ENCODE data around the gene OMA1. TPM values are rescaled to one million over a fixed set of nuclear protein-coding genes. Genes with fewer than 3 reads are reported as not detected.

The OMA1 gene
- total and polyA plus RNA-seq, 10 of the 15 experiments (the other 5 are each of a cell fraction or from before 2014, with no cell fraction given) = 23.6 to 67.1 (median 47.1) TPM

DNA sequence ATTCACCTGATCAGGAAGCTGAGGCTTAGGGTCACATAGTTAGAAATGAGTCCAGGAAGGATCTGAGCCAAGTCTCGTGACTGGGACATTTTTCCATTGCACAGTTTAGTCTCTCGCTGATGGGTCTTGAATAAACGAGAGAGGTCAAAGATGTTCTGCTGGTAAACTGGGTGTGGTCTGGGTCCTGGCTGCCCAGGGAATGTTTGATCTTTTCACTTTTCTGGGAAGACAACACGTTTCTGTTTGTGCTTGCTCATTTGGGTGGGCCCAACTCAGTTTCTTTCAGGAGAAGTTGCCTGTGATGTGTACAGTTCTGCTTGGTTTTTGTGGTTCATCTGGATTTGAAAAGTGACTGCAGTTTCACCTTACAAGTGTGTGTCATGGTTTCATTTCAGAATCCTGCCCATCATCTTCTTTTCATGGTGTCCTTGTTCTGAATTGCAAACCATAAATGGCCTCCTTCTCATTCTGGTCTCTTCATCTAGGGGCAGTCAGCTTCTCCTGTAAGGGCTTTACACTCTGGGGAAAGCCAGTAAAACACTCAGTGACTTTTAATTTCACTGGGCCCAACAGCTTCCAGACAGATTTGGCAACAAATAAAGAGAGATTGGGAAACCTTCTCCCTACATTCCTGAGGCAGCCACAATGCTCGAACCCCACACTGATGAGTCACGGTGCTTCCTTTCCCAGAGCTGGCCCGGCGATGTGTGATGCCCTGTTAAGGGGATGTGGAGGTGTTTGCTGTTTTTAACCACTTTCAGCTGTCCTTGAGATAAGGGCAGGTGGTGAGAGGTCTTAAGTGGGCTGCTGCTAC is 37.8 kb upstream of the OMA1 start (continued):
- TF ChIP-seq ZNF384 (IDR thresholded peaks at IDR 0.05; ENCODE audit: borderline replicate concordance, low read depth, low read length) = no peak
- TF ChIP-seq TCF7 (IDR thresholded peaks at IDR 0.05; ENCODE audit: borderline replicate concordance) = no peak
- TF ChIP-seq, protein P1, sequence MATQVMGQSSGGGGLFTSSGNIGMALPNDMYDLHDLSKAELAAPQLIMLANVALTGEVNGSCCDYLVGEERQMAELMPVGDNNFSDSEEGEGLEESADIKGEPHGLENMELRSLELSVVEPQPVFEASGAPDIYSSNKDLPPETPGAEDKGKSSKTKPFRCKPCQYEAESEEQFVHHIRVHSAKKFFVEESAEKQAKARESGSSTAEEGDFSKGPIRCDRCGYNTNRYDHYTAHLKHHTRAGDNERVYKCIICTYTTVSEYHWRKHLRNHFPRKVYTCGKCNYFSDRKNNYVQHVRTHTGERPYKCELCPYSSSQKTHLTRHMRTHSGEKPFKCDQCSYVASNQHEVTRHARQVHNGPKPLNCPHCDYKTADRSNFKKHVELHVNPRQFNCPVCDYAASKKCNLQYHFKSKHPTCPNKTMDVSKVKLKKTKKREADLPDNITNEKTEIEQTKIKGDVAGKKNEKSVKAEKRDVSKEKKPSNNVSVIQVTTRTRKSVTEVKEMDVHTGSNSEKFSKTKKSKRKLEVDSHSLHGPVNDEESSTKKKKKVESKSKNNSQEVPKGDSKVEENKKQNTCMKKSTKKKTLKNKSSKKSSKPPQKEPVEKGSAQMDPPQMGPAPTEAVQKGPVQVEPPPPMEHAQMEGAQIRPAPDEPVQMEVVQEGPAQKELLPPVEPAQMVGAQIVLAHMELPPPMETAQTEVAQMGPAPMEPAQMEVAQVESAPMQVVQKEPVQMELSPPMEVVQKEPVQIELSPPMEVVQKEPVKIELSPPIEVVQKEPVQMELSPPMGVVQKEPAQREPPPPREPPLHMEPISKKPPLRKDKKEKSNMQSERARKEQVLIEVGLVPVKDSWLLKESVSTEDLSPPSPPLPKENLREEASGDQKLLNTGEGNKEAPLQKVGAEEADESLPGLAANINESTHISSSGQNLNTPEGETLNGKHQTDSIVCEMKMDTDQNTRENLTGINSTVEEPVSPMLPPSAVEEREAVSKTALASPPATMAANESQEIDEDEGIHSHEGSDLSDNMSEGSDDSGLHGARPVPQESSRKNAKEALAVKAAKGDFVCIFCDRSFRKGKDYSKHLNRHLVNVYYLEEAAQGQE (IDR thresholded peaks at IDR 0.05; ENCODE audit: low read depth, low read length) = no peak
- TF ChIP-seq, protein P2, sequence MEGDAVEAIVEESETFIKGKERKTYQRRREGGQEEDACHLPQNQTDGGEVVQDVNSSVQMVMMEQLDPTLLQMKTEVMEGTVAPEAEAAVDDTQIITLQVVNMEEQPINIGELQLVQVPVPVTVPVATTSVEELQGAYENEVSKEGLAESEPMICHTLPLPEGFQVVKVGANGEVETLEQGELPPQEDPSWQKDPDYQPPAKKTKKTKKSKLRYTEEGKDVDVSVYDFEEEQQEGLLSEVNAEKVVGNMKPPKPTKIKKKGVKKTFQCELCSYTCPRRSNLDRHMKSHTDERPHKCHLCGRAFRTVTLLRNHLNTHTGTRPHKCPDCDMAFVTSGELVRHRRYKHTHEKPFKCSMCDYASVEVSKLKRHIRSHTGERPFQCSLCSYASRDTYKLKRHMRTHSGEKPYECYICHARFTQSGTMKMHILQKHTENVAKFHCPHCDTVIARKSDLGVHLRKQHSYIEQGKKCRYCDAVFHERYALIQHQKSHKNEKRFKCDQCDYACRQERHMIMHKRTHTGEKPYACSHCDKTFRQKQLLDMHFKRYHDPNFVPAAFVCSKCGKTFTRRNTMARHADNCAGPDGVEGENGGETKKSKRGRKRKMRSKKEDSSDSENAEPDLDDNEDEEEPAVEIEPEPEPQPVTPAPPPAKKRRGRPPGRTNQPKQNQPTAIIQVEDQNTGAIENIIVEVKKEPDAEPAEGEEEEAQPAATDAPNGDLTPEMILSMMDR (IDR thresholded peaks at IDR 0.05 in 2 of 3, conservative IDR thresholded peaks at IDR 0.05 in 1 of 3; ENCODE audit: control insufficient read depth in 2 of 3, extremely low read depth in 1 of 3, insufficient read depth in 1 of 3, low read depth in 3 of 3, low read length in 3 of 3) = no peak
- no peak for TF ChIP-seq NR2C1 (IDR thresholded peaks at IDR 0.05)
- no peak for TF ChIP-seq KDM1A (IDR thresholded peaks at IDR 0.05; ENCODE audit: borderline replicate concordance)
- TF ChIP-seq MYC (IDR thresholded peaks at IDR 0.05; ENCODE audit: insufficient read depth, insufficient read length, insufficient replicate concordance, low read length, severe bottlenecking) = no peak
- TF ChIP-seq BHLHE40 (IDR thresholded peaks at IDR 0.05; ENCODE audit: borderline replicate concordance in 1 of 2, low read depth in 2 of 2, low read length in 1 of 2) = peak in 1 of 2 experiments; percentile 52; a peak in 2 of 4 replicates
- TF ChIP-seq GATAD2B (conservative IDR thresholded peaks at IDR 0.05; ENCODE audit: low read depth) = no peak
- TF ChIP-seq, protein P3, sequence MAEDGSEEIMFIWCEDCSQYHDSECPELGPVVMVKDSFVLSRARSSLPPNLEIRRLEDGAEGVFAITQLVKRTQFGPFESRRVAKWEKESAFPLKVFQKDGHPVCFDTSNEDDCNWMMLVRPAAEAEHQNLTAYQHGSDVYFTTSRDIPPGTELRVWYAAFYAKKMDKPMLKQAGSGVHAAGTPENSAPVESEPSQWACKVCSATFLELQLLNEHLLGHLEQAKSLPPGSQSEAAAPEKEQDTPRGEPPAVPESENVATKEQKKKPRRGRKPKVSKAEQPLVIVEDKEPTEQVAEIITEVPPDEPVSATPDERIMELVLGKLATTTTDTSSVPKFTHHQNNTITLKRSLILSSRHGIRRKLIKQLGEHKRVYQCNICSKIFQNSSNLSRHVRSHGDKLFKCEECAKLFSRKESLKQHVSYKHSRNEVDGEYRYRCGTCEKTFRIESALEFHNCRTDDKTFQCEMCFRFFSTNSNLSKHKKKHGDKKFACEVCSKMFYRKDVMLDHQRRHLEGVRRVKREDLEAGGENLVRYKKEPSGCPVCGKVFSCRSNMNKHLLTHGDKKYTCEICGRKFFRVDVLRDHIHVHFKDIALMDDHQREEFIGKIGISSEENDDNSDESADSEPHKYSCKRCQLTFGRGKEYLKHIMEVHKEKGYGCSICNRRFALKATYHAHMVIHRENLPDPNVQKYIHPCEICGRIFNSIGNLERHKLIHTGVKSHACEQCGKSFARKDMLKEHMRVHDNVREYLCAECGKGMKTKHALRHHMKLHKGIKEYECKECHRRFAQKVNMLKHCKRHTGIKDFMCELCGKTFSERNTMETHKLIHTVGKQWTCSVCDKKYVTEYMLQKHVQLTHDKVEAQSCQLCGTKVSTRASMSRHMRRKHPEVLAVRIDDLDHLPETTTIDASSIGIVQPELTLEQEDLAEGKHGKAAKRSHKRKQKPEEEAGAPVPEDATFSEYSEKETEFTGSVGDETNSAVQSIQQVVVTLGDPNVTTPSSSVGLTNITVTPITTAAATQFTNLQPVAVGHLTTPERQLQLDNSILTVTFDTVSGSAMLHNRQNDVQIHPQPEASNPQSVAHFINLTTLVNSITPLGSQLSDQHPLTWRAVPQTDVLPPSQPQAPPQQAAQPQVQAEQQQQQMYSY (CRISPR knock-in tag; IDR thresholded peaks at IDR 0.05) = no peak
- TF ChIP-seq SREBF1 (IDR thresholded peaks at IDR 0.05; ENCODE audit: low read length) = no peak
- TF ChIP-seq POLR2A (IDR thresholded peaks at IDR 0.05; ENCODE audit: low read depth, low read length) = no peak
- peak; percentile 48; the same call in 1 of the 2 replicates for TF ChIP-seq MTA3 (IDR thresholded peaks at IDR 0.05; ENCODE audit: borderline replicate concordance, low read length)
- no peak for TF ChIP-seq ZBTB4 (CRISPR knock-in tag; IDR thresholded peaks at IDR 0.05)

Measured in GM12878 (cell line).